GM19463 (cell line): ENCODE data around the gene RAB8A.
"Not testable (repeated sequence)": the region's sequence is repeated elsewhere in the genome, so short reads cannot be mapped to it uniquely, and the experiment has no call there.

Source experiments
- ATAC-seq: cut with Tn5 transposase; IDR thresholded peaks from one replicate; pipeline ENCODE4 v1.9.1; 2021; ENCODE audit warnings: mild to moderate bottlenecking, moderate library complexity; ENCODE audit not compliant: unreplicated experiment

The RAB8A gene

DNA sequence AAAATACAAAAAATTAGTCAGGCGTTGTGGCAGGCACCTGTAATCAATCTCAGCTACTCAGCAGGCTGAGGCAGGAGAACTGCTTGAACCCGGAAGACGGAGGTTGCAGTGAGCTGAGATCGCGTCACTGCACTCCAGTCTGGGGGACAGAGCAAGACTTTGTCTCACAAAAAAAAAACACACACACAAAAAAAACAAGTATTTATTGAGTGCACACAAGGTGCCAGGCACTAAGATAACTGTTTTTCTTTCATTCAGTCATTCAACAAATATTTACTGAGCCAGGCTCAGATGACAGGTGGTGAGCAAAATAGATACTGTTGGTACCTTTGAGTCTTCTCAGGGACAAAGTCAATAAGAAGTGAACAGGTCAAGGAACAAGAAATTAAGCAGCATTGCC, 55.4 kb downstream of the RAB8A start:
- no peak for ATAC-seq

DNA sequence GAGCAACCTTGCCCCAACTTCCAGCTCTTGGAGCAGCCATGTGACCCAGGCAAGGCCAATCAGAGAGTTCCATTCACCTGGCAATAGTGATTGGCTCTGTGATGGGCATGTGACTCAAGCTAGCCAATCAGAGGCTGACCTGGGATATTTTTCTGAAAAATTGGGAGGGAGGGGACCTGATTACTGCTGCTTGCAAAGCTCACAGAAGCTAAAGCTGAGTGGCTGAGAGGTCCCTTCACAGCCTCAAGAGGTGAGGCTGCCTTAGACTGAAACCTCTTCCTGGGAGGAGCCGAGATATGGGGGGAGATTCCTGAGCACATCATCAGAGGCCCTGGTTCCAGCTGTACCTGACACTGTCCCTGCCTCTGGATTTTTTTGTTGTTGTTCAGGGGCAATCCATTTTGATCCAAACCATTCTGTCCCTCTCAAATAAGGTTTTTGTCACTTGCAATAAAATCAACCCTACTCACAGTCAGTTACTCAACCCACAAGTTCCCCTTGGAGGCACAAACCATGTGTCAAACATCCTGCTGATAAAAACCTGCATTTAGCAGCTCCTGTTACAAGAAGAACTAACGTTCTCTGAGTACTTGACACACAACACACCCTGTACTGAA, 56.9 kb downstream of the RAB8A start:
- ATAC-seq = no peak

DNA sequence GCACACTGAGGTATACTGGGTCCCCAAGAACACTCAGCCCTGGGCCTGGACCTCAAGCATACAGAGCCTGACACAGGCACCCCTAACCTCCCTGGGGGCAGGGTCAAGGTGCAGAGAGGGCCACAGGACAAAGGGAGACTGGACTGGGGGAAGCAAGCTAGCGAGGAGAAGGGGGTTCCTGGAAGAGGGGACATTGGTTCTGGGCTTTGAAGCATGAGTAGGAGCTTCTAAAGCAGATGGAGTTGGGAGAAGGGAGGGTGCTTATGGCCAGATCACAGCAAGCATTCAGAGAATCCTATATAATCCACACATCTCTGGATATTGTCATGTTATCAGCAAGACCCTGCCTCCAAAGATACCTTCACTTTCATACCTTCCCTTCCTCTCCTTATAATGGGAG, 58.4 kb downstream of the RAB8A start:
- no peak for ATAC-seq

DNA sequence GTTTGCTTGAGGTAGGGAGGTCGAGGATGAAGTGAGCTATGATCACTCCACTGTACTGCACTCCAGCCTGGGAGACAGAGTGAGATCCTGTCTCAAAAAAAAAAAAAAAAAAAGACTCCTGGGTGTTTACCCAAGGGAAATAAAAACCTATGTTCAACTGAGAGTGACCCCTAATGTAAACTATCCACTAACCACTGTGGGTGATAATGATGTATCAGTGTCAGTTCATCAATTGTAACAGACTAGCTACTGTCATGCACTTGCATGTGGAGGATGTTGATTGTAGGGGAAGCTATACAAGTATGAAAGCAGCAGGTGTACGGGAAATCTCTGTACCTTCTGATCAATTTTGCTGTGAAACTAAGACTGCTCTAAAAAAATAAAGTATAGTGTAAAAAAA, 64.3 kb downstream of the RAB8A start:
- ATAC-seq = no peak

DNA sequence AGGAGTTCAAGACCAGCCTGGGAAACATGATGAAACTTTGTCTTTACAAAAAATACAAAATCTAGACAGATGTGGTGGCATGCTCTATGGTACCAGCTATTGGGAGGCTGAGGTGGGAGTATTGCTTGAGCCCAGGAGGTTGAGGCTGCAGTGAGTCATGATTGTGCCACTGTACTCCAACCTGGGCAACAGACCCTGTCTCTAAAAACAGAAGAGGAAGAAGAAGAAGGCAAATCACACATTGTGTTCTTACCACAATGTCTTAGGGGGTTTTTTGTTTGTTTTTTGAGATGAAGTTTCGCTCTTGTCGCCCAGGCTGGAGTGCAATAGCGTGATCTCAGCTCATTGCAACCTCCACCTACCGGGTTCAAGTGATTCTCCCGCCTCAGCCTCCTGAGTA, 67.2 kb downstream of the RAB8A start:
- not testable (repeated sequence) for ATAC-seq

DNA sequence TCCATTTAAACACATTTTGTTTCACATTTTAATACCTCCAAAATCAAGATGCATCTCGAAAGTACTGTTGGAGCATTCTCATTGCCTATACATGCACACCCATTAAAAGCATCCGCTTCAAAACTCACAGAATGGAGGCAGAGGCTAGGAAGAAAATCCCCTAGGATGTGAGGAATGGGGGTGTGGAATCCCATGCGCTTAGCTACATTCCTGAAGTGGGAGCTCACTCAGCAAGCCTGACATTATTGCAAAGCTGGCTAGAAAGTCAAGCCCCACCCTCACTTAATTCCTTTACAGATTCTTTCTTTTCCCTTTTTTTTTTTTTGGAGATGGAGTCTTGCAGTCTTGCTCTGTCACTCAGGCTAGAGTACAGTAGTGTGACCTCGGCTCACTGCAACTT, 68.9 kb downstream of the RAB8A start:
- no peak for ATAC-seq
